ENCODE measurements around the gene NPLOC4.

Gene NPLOC4

GRCh38 chr17:81648013-81648706 lies 11.2 kb upstream of the NPLOC4 start:
- POLR2A ChIA-PET = no interaction called here
- no peak for DNase-seq (ENCODE audit: extremely low spot score)
- CTCF ChIA-PET = no interaction called here

GRCh38 chr17:81647640-81648012 lies 10.7 kb upstream of the NPLOC4 start:
- no peak for TF ChIP-seq CTCF (IDR thresholded peaks at IDR 0.05; ENCODE audit: control extremely low read depth, extremely low read depth, low read depth, missing control alignments)
- CTCF ChIA-PET = interaction anchor here (2.3 kb wide), 1 partner anchor 46 kb away, joined by 6 read pairs; no protein-coding TSS in a partner anchor
- POLR2A ChIA-PET = no interaction called here
- no peak for DNase-seq (ENCODE audit: extremely low spot score)

More at GRCh38 chr17:81648013-81648706, 11.2 kb upstream of the NPLOC4 start:
- no peak for TF ChIP-seq CTCF (IDR thresholded peaks at IDR 0.05; ENCODE audit: control extremely low read depth, extremely low read depth, low read depth, missing control alignments)

- DNase-seq (ENCODE audit: extremely low spot score) = no peak
- CTCF ChIA-PET = interaction anchor here (1.5 to 2.3 kb wide), 2 partner anchors 9 to 46 kb away, joined by 5 to 6 read pairs; partner anchors contain the start of gene PDE6G
- no peak for TF ChIP-seq CTCF (IDR thresholded peaks at IDR 0.05; ENCODE audit: control extremely low read depth, extremely low read depth, low read depth, missing control alignments)
- POLR2A ChIA-PET = no interaction called here
These were observed 10.1 kb upstream of the NPLOC4 start for GRCh38 chr17:81646869-81647600.

GRCh38 chr17:81644976-81645952 lies 8.4 kb upstream of the NPLOC4 start:
- ChIA-PET CTCF (interaction anchor here (2.3 kb wide), 1 partner anchor 44 kb away, joined by 6 read pairs; no protein-coding TSS in a partner anchor), POLR2A (no interaction called here)
- no peak for TF ChIP-seq CTCF (IDR thresholded peaks at IDR 0.05; ENCODE audit: control extremely low read depth, extremely low read depth, low read depth, missing control alignments)
- DNase-seq (ENCODE audit: extremely low spot score) = no peak

- no peak for DNase-seq (ENCODE audit: extremely low spot score)
- TF ChIP-seq CTCF (IDR thresholded peaks at IDR 0.05; ENCODE audit: control extremely low read depth, extremely low read depth, low read depth, missing control alignments) = no peak
- POLR2A ChIA-PET = no interaction called here
- CTCF ChIA-PET = no interaction called here
These were observed 7.6 kb upstream of the NPLOC4 start for GRCh38 chr17:81644496-81644895.
